Pulmonary artery endothelial cell (primary cell): ENCODE measurements around the gene PFKP. TPM values are rescaled to one million over a fixed set of nuclear protein-coding genes. Genes with fewer than 3 reads are reported as not detected.

Experiments used
- DNase-seq: peaks from one replicate; pipeline ENCODE4 v3.0.0-alpha.2; 2011; ENCODE audit warnings: low read depth, low spot score
- total RNA-seq: library from RNA; depleted of rRNA; stranded (reverse); fragments of >200 nt; gene quantifications from 2 replicates; pipeline ENCODE4 v1.2.3, GENCODE V29; 2014

PFKP gene
- 471 and 513 TPM in 2 replicates for total RNA-seq

- DNase-seq: no peak
These were observed at the start of gene PFKP for GRCh38 chr10:3067118-3067858. Gene PFKP, plus strand, starts transcription at chr10:3067548. Its CDS starts 48 bp downstream, at chr10:3067596.

- DNase-seq: no peak
These were observed 49.1 kb upstream of the PFKP start for GRCh38 chr10:3018247-3018646.

GRCh38 chr10:3020311-3020710 lies 47.0 kb upstream of the PFKP start:
- DNase-seq: no peak

GRCh38 chr10:3020881-3021280 lies 46.5 kb upstream of the PFKP start:
- DNase-seq: no peak

- no peak for DNase-seq
These were observed 45.3 kb upstream of the PFKP start for GRCh38 chr10:3022027-3022426.

GRCh38 chr10:3023892-3024291 lies 43.5 kb upstream of the PFKP start:
- no peak for DNase-seq

GRCh38 chr10:3025026-3025683 lies 42.2 kb upstream of the PFKP start:
- no peak for DNase-seq

GRCh38 chr10:3027866-3028265 lies 39.5 kb upstream of the PFKP start:
- DNase-seq: no peak

GRCh38 chr10:3028441-3028840 lies 38.9 kb upstream of the PFKP start:
- no peak for DNase-seq

- DNase-seq: no peak
These were observed 36.6 kb upstream of the PFKP start for GRCh38 chr10:3030765-3031164.

GRCh38 chr10:3031490-3031889 lies 35.9 kb upstream of the PFKP start:
- no peak for DNase-seq

GRCh38 chr10:3033925-3034324 lies 33.4 kb upstream of the PFKP start:
- DNase-seq: no peak

- no peak for DNase-seq
These were observed 32.7 kb upstream of the PFKP start for GRCh38 chr10:3034616-3035015.

GRCh38 chr10:3036155-3037021 lies 31.0 kb upstream of the PFKP start:
- no peak for DNase-seq

- DNase-seq: no peak
These were observed 30.2 kb upstream of the PFKP start for GRCh38 chr10:3037182-3037581.

GRCh38 chr10:3040069-3040468 lies 27.3 kb upstream of the PFKP start:
- no peak for DNase-seq

GRCh38 chr10:3042589-3042988 lies 24.8 kb upstream of the PFKP start:
- DNase-seq: no peak

GRCh38 chr10:3043512-3044368 lies 23.6 kb upstream of the PFKP start:
- DNase-seq: peak; percentile 39

GRCh38 chr10:3045471-3046209 lies 21.7 kb upstream of the PFKP start:
- DNase-seq: peak; percentile 47

- no peak for DNase-seq
These were observed 21.1 kb upstream of the PFKP start for GRCh38 chr10:3046210-3046779.
